Muscle of back (tissue), 13 donors: ENCODE data around the gene URAD. TPM values are rescaled to one million over a fixed set of nuclear protein-coding genes. Genes with fewer than 3 reads are reported as not detected.
"Not testable (repeated sequence)": the region's sequence is repeated elsewhere in the genome, so short reads cannot be mapped to it uniquely, and the experiment has no call there.

Experiments
- DNase-seq, 3 donors: peaks; one replicate each; pipeline versions ENCODE4 v3.0.0 to v3.0.0-alpha.2; 2013
- long read RNA-seq, 9 donors: transcript quantifications; one replicate each; lab custom pipeline, GENCODE V29; 2026
- polyA plus RNA-seq, 10 donors: library from polyadenylated mRNA; unstranded; fragments of 120-200 nt; gene quantifications; one replicate each; pipeline ENCODE4 v1.2.1, GENCODE V29; 2013; ENCODE audit not compliant: insufficient read length in 10 of 10

Gene URAD, protein sequence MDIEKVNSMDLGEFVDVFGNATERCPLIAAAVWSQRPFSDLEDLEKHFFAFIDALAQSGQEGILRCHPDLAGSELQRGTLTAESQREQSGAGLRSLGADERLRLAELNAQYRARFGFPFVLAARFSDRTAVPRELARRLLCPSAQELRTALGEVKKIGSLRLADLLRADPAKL
- not detected for polyA plus RNA-seq
- long read RNA-seq, donor 1: 0 reads
- long read RNA-seq, donor 2: 0 reads
- long read RNA-seq, donor 3: 0 reads
- long read RNA-seq, donor 4: 0 reads
- long read RNA-seq, donor 5: 0 reads
- long read RNA-seq, donor 6: 0 reads
- long read RNA-seq, donor 7: 0 reads
- long read RNA-seq, donor 8: 0 reads
- long read RNA-seq, donor 9: 0 reads

DNA sequence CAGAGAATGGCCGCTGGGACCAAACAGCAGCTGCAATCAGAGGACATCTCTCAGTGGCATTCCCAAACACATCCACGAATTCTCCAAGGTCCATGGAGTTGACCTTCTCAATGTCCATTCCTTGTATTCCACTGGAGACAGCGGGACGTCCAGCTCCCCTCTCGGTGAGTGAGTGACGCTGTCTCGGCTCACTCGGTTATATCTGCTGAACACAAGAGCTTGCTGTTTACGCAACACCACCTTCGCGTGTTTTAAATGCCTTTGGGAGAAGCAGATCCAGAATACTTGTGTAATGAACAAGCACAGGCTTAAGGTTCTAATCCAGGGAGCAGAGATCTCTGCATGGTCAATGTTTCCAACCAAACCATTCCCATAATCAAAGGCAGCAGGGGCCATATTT is at the start of gene URAD:
TSS of gene URAD (minus strand) at position 174 of the 400 bp plus-strand sequence. CDS start at position 118, 56 bp downstream.
- no peak for DNase-seq

DNA sequence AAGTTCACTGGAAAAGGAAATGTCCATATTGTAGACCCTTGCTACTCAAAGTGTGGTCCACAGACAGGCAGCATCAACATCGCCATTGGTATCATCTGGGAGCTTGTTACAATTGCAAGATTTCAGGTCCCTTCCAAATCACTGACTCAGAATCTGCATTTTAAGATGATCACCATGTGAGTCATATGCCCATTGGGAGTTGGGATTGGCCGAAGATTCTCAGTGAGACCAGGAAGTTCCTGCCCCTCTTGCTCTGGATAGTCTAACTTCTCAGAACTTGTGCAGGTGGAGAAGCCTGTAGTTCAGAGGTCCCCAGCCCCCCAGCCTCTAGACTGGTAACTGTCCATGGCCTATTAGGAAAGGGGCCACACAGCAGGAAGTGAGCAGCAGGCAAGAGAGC is 48.9 kb upstream of the URAD start:
- DNase-seq: no peak

DNA sequence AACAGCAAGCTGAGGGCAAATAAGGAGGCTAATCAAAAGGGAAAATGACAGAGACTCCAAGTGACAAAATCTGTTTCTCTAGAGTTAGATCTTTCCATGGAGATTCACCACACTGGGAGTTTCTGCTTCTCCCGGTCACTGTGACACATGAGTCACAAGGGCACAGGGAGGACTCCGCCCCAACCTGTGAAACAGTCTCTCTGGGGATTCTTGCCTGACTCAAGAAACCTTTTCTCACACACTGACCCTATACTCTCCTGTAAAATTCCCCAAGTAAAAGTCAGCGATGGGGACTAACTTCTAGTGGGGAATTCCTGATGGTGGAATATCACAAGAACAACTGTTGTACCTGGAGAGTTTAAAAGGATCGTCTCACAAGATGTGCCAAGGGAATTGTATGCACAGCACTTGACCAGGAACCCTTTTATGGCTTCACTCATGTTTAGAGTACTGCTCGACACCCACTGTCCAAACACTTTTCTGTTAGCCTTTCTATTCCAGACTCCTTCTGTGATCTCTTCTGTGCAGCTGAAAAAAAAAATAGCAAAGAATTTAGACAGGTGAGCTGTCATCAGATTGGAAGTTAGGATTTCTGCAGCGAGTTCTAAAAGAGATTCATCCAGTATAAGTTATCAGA is 46.8 kb upstream of the URAD start:
- no peak for DNase-seq

DNA sequence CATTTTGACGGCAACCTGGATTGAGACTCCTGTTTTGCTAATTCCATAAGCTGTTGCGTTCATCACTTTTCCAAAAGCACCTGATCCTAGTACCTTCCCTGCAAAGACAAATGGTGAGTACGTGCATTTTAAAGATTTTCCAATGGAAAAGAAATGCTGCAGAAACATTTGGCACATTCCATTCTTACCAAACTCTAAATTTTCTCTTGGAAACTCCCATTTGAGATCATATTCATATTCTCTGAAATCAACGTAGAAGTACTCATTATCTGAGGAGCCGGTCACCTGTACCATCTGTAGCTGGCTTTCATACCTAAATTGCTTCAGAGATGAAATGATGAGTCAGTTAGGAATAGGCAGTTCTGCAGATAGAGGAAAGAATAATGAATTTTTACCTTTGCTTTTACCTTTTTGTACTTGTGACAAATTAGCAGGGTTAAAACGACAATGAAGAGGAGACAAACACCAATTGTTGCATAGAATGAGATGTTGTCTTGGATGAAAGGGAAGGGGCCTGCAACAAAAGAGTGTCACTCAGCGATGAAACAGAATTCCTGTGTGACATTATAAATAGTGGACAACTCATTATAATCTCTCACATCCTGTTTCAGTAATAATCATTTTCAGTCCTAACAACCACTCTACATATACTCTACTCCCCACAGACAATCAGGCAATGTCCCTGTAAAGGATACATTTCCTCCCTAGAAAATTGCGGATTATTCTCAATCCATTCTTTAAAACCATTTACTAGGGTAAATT is 45.6 kb upstream of the URAD start:
- DNase-seq: no peak

DNA sequence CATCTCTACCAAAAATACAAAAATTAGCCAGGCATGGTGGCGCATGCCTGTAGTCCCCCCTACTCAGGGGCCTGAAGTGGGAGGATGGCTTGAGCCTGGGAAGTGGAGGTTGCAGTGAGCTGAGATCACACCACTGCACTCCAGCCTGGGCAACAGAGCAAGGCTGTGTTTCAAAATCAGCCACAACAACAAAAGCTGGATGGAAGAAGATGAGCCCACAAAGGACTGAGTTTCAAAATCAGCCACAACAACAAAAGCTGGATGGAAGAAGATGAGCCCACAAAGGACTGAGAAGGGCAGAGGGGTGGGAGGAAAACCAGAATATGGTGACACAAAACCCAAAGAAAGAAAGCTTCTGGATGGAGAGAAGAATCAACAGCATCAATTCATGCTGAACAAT is 43.9 kb upstream of the URAD start:
- DNase-seq: not testable (repeated sequence)

DNA sequence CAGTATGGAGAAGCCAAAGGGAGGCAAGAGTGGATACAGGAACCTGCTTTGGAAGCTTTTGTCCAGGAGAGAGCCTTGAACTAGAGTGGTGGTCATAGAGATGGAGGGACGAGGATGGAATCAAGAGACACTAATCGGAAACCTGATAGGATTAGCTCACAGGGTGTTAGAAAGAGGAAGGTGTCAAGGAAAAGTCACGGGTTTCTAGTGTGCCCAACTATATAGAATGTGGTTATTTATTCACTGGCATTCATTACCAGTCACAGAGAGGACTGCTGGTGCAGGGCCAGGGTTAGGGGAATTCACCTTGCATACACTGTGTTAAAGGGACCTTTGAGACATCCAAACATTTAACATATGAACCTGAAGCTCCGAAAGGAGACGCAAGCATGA is 43.4 kb upstream of the URAD start:
- no peak for DNase-seq

DNA sequence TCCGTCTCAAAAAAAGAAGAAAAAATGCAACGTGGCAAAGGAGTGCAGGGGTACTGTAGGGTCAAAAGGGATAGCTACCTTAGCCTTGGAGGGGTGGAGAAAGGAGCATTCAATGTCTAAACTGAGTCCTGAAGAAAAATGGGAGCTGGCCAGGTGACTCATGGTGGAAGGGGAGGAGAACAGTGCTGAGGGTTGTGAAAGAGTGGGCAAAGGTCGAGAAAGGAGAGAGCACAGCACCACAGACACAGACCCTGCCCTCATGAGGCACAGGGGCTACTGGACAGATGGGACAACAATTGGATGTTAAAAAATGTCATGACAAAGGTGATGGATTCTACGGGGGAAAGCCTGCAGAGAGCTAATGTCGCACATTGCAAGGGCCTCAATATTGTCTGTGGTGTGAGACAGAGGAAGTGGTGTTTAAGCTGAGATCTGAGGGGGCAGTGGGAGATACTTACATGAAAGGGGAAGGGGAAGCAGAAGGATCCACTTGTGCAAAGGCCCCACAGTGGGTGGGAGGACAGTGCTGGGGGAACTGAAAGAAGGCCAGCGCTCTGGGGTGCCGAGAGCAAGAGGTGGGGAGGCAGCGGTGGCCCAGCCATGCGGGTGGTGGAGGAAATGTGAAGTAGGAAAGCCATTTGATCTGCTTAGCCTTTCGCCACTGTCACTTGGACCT is 42.9 kb upstream of the URAD start:
- peak in 1 of 3 donors; percentile 28 for DNase-seq

DNA sequence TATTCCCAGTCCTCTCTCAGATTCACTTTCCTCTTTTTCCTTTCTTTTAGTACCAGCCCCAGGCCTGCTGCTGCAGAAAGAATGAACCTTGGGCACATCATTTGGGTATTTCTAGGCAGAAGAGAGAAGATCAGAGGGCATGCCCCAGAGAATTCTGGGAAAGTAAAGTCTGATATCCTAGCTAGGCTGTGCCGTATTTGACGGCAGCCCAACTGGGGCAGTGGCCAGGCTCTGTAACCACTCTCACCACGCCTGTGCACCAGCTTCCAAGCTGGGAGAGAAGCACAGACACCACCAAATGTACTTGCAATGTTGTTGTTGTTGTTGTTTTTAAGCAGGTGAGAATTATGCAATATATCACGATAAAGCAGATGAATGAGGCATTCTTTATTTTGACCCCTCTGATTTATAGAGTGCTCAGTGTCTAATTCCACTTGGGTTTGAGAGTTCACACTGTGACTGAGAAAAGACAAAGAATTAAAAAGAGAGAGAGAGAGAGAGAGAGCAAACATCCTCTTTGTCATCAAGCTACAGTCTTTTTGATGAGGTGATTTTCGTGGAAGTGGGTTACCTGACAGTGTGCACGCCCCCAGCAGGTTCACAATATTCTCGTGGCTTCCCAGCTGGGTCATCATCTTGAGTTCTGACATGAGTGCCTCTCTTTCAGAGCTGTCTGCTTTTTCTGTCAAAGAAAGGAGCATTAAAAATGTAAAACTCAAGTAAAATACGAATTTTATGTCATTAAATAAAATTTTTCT is 39.3 kb upstream of the URAD start:
- DNase-seq: no peak

DNA sequence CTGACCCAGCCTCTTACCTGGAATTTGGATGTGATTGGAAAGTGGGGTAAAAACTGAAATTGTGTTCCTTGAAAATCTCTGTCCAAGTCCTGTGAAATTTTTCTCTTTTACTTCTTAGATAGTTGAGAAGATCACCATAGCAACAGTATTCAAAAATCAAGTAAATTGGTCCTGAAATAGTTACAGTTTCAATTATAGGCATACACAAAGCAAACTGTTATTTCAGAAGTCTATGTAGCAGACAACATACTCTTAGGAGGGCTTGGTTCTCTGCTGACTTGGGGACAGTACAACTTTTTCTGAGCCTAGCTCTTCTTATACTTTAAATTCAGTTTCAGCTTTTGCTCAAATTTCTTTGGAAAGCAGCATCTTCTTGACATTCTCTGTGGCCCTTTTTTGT is 38.6 kb upstream of the URAD start:
- DNase-seq: no peak

DNA sequence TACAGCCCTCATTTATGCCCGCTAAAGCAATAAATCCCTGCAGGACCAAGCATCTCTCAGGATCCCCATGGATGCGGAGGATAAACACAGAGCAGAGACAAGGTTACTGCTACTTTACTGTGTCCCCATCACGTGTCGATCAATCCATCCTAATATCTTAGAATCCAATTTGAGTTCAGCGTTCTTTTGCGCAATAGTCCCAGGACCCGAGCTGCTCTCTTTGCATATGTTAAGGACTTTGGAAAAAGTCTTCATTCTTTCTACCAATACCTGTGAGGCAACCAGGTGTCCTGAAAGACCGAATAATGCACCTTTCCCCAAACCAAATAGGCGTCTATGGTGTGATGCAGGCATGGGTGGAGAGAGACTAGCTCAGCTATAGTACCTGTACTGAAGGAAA is 38.0 kb upstream of the URAD start:
- no peak for DNase-seq

DNA sequence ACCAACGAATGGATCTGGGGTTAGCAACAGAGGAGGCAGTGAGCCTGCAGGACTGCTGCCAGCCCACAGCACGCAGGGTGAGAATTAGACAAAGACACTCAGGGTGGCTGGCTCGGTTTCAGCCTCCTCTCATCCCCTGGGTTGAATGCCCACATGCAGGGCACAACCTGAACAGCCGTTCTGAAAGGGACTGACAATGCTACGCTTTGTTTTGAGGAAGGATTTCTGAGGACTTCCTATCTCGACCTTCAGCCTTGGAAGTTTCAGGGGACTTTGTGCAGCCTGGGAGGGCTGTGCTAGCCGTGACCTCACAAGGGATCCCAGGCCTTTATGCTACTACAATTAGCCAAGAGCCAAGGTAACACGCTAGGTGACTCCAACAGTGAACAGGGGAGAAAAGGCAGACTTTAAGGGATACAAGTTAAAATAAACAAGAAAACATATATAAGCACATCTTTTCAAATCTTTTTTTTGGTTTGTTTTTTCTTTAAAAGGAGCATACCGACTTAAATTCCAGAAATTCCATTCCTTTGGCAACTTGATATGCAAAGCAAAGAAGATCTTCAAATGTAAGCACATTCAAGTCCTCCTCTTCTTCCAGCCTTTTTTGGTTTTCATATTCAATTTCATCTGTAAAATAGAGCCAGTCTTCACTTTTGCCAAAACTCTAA is 34.5 kb upstream of the URAD start:
- DNase-seq: no peak

DNA sequence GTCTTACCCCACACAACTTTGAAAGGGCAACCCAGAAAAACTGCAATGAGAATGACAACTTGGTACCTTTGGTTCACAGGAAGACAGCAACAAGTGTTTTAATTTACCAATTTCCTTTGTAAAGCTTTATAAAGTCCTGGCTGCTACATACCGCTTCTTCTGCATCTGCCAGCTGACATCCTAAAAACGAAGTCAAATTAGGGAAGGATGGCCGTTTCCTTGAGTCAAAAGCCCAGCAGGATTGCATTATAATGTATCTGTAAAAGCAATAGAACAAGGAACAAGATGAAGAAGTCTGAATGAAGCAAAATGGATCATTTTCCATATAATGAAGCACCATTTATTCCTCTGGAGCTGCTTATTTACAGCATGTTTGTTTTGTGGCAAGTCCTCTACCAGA is 25.8 kb upstream of the URAD start:
- no peak for DNase-seq

DNA sequence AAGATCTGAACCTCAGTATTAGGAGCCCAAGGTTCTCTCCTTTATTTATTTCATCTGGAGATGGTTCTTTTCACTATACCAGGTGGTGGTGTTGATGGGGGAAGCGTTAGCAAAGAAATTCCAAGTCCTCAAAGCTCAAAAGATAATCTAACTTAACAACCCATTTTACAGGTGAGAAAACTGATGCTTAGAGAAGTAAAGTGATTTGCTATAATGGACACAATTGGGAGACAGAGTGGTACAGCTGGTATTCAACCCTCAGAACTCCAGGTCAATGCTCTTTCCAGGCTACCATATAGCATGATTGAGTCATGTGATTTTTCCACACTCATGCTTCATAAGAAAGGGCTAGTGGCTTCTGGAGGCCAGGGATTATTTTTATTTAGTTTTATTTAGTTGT is 25.0 kb upstream of the URAD start:
- DNase-seq: no peak

DNA sequence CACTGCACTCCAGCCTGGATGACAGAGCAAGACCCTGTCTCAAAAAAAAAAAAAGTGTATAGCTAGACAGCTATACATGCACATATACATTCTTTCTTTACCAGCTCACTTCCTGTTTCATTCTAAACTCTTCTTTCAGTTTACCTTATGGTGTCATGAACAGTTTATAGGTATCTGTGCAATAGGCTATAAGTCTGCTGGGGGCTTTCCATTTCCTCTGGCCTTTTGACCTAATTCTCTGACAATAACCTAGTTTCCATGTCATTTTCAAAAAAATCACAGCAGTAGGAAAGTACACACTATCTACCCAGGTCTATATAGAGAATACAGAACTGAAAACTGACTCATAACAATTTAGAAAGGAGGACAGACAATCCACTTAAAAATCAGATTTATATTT is 24.4 kb upstream of the URAD start:
- no peak for DNase-seq

DNA sequence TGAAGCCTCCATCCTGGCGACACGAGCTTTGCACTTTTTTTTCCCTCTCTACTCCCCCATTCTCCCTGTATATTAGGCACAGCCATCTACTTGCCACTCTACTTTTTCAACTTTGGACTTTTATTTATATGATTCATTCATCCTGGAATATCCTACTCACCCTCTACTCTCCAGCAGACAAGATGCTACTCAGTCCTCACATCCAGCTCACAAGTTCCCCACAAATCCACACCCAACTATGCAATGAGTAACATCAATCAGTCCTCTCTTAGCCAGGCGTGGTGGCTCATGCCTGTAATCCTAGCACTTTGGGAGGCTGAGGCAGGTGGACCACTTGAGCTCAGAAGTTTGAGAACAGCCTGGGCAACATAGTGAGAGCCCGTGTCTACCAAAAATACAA is 23.9 kb upstream of the URAD start:
- DNase-seq: no peak

DNA sequence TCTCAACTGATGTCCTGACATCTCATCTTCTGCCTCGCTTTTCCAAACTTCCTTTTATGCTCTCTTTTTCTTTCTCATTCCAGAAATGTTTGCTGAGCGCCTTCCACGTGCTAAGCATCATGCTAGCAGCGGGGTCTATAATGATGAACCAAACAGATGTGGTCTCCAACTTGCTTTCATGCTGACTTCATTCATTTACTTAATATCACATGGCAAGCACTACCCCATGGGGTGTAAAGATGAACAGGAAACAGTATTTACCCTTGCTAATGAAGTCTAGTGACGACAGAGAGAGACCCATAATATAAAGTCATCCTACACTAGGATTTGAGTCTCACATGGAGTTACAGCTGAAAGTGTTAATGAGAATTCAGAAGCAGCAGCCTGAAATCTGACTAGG is 21.6 kb upstream of the URAD start:
- DNase-seq: no peak

DNA sequence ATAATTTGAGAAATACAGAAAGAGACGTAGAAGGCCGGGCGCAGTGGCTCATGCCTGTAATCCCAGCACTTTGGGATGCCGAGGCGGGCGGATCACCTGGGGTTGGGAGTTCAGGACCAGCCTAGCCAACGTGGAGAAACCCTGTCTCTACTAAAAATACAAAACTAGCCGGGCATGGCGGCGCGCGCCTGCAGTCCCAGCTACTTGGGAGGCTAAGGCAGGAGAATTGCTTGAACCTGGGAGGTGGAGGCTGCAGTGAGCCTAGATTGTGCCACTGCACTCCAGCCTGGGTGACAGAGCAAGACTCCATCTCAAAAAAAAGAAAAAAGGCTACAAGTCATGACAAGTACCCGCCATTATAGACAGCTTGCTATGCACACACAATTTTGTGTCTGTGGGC is 16.5 kb upstream of the URAD start:
- not testable (repeated sequence) for DNase-seq

DNA sequence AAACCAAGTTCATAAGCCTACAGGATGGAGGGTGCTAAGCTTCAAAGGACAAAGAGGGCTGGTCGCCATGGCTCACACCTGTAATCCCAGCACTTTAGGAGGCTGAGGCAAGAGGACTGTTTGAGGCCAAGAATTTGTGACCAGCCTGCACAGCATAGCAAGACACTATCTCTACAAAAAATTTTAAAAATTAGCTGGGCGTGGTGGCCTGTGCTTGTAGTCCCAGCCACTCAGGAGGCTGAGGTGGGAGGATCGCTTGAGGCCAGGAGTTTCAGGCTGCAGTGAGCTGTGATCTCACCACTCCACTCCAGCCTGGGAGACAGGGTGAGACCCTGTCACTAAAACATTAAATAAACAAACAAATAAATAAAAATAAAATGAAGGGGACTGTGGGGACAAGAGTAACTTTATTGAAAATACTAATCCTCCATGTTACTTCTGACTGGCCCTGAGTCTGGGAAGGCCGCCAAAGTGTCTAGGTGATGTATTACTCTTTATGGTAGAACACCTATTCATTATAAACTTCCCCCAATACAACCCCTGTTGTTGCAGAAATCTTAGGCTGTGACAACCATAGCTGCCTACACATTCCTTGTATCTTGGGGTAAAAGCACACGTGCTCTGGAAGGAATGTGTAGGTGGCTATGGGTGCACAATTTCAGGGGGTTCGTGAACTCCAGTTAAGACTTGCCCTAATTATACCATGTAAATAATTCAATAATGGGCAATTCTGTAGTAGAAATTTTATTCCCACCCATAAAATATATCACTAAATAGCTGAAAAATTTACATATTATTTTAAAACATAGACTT is 14.6 kb upstream of the URAD start:
- DNase-seq: no peak

DNA sequence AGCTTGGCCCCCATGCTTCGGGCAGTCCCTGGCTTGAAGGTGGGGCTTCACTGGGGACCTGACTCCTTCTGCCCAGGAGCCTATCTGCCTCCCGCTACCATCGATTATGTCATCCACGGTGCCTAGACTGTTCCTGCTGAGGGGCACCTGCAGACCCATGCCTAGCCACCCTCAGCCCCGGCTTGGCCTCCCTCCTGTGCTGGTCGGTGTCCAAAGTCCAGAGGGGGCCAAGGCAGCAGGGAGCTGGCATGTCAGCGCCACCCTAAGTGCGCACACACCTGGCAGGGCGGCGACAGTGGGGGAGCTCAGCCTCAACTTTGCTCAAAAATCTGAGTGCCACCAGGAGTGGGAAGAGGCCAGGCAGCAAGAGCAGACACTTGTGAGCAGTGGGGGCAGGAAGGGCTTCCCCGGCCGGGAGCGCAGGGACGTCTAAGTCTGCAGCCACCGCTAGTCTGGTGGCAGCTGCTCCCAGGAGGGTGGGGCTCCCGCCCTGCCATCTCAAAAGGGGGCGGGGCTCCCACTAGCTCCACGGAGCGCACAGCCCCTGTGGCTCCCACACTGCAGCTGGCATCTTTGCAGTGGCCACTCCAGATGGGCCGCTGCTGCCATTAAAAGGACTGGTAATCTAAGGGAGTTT is 13.5 kb upstream of the URAD start:
- no peak for DNase-seq

DNA sequence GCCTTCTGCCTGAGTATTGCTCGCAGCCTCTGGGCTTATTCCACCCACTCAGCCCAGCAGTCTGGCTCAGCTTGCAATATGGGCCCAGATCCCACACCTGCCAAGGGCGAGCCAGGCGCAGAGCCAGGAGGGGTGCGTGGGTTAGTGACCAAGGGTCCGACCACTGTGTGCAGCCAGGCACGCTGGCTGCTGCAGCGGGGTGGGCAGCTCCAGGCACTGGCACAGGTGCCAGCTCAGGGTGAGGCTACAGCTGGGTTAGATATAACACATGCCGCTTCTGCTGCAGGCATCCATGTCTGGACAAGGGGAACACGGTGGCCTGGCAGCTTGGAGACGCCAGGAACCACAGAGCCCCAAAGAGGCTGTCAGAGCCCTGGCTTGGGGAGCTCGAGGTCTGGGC is 12.6 kb upstream of the URAD start:
- DNase-seq: no peak
